NCI-H2227 (cell line): Measurements from ENCODE around the gene ASGR1.
A peak's percentile ranks its signal among the peaks of the same experiment; 100 is the strongest.
"Not testable (repeated sequence)": the region's sequence is repeated elsewhere in the genome, so short reads cannot be mapped to it uniquely, and the experiment has no call there.

Experiments
- DNase-seq: peaks from one replicate; lab custom pipeline; 2025; ENCODE audit not compliant: unreplicated experiment; lab: John Stamatoyannopoulos, UW

The ASGR1 gene

GRCh38 chr17:7191069-7191468 is 11.9 kb upstream of the ASGR1 start:
- no peak for DNase-seq

DNA sequence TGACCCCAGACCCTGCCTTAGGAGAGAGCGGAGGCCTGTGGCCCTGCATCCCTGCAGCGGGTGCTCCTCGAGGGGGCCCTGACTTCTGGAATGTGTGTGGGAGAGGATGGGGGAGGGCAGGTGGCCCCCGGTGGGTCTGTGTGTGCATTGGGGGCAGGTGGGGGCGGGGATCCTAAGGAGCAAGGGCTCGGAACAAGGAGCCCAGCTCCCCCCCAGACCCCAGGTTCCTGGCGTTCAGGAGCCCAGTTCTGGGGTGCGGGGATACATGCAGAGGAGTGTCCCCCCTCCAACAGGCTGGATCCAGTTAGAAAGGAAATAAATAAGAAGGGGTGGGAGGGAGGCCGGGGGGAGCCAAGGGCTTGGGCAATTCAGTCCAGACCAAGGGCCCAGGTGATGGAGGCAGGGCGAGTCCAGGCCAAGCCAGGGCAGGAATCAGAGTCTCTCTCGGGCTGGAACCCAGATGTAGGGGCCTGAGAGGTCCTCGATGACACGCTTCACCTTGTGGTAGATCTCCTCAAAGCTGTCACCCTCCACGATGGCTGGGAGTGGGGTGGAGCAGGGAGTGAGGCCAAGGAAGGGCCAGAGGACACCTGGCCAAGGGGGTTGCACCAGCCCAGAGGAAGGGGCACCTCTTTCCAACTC is 11.2 kb upstream of the ASGR1 start:
- DNase-seq = no peak

DNA sequence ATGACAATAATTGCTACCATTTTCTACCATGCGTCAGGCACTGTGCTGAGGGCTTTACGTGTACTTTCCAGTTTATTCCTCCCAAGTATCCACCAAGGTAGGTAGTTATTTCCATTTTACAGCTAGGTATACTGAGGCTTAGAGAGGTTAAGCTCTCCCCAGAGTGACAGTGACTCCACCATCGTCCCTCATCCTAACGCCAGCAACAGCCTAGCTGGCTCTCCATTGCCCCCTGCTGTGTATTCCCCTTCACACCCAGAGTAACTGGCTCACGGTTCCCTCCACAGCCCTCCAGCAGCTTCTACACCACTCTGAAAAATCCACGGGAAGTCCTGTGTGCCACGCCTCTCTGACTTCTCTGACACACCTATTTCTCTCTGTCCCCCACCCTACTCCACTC is 7.1 kb upstream of the ASGR1 start:
- DNase-seq = no peak

DNA sequence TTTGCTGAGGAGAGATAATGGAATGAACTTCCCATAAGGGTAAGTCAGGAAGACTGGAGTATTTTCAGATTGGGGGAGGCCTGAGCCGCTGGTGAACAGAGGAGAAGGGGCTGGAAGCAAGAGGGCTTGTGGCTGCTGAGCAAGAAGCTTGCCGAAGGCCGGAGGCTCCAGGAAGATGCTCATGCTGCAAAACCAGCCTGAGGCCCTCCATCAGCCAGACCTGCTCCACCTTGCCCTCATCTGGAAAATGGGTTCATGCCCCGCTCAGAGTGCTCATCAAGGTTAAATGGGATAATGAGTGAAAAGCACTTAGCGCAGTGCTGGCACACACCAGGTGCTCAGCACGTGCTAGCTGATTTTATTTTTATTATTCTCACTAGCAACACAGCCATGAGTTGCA is 5.5 kb upstream of the ASGR1 start:
- DNase-seq = no peak

DNA sequence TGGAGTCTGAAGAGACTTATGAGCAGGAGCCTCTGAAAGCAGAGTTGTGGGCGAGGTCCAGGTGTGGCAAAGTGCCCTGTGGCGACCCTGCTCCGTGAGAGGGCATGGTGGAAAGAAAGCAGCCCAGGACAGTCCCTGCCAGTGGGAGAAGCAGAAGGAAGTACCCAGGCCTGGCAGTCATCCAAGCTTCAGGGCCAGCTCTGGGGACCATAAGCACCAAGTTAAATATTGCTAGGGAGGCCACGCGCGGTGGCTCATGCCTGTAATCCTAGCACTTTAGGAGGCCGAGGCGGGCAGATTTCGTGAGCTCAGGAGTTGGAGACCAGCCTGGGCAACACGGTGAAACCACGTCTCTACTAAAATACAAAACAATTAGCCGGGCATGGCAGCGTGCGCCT is 4.9 kb upstream of the ASGR1 start:
- DNase-seq = peak; percentile 5

DNA sequence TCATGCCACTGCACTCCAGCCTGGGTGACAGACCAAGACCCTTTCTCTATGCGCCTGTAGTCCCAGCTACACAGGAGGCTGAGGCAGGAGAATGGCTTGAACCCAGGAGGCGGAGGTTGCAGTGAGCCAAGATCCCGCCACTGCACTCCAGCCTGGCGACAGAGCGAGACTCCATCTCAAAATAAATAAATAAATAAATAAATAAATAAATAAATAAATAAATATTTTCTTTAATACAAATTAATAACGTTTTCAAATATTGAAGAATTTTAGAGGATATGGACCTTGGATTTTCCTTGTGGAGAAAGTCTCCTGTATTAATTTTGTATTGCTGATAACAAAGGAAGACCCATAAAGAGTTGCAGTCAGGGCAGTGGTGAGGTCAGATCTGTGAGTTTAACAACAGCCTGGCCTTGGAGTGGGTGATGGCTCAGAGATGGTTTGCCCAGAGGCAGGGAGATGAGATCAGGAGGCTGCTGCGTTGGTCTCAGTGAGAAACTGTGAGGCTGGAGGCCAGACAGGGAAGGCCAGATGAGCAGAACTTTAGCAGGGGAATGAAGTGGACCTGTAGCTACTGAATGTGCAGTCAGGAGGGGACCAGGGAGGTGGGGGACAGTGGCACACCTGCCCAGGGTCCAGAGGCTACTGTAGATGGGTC is 4.4 kb upstream of the ASGR1 start:
- no peak for DNase-seq

- not testable (repeated sequence) for DNase-seq
Observed at GRCh38 chr17:7182101-7182500, 2.9 kb upstream of the ASGR1 start.

DNA sequence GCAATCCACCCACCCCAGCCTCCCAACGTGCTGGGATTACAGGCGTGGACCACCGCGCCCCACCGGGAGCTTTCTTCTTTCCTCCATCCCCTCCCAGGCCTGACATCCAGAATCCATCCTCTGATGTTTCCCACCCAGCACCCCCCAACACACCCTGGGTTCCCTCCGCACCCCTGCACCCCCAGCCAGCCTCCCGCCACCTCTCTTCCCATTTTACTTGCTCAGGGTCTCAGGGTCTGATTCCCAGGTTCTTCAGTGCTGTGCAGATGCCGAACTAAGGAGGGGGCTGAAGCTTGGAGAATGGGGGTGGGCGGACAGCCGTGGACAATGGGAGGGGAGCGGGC is 225 bp downstream of the ASGR1 start:
- DNase-seq = no peak

DNA sequence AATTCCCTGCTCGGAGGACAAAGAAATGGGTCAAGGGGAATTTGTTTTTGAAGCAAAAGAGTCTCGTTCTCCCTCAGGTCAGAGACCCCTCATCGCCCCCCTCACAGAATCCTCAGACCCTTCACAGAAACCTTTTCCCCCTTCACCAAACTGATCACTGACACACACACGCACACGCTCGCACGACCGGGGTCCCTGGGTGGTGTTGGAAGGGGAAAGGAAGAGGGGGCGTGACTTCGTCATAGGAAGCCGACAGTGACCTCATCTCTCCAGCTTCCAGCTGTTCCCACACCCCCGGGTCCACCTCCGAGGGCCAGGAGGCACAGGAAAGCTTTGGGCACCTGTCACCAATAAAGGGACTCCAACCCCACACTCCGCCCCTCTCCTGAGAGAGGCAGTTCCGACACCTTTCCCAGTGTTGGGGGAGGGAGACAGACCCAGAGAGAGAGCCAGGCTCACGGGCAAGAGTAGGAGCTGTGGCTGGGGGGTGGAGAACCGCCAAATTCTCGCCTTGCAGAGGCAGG is 1.2 kb downstream of the ASGR1 start:
- peak; percentile 38 for DNase-seq

- peak; percentile 83 for DNase-seq
Observed at GRCh38 chr17:7177191-7177953, 1.8 kb downstream of the ASGR1 start.

- peak; percentile 22 for DNase-seq
Observed at GRCh38 chr17:7176841-7177190, 2.4 kb downstream of the ASGR1 start.

DNA sequence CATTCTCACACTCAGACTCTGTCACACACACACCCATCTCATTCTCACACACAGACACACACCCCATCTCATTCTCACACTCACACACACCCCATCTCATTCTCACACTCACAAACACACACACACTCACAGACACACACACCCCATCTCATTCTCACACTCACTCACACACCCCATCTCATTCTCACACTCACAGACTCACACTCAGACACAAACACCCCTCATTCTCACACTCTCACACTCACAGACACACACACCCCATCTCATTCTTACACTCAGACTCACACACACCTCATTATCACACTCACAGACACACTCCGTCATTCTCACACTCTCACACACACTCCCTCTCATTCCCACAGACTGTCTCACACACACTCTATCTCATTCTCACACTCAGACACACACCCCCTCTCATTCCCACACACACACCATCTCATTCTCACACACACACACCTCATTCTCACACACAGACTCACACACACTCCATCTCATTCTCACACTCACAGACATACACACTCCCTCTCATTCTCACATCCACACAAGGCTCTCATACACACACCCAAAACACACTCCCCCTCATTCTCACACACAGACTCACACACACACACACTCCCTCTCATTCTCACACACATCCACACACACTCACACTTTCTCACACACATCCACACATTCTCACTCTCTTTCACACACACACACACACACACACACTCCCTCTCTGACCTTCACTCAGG is 2.9 kb downstream of the ASGR1 start:
- DNase-seq = no peak

GRCh38 chr17:7175330-7175733 is 3.8 kb downstream of the ASGR1 start:
- no peak for DNase-seq

GRCh38 chr17:7174603-7175326 is 4.4 kb downstream of the ASGR1 start:
- DNase-seq = no peak

DNA sequence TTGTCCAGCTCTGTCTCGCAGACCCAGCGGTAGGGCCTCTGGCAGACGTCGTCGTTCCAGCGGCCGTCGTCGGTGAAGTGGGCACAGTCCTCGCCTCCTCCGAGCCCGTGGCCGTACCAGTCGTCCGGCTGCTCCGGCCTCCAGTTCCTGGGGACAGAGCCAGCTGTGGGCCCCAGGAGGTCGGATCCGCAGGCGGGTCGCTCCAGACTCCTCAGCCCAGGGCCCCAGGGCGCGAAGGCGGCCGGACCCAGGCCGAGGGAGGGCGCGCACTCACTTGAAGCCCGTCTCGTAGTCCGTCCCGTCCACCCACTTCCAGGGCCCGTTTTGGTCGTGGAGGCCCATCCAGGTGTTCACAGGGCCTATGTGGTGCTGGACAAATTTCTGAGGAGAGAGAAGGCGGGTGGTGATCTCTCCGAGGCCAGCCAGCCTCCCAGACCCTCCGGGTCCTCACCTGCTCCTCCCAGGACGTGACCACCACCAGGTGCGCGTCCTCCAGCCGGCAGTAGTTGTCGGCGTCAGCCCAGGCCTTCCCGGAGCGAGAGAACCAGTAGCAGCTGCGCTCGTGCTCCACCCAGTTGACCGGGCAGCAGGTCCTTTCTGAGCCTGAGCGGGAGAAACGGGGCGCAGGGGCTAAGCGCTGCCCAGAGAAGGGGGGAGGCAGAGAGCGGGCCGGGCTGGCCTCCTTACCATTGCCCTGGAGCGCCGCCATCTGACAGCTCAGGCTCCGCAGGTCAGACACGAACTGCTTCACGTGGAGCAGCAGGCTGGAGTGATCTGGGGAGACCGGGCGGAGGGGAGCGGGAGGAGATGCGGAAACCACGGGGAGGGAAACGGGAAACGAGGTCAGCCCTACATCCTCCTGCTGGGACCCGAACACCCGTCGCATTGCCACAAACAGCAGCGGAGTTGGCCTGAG is 5.2 kb downstream of the ASGR1 start:
- DNase-seq = no peak

GRCh38 chr17:7172522-7173191 is 6.5 kb downstream of the ASGR1 start:
- DNase-seq = not testable (repeated sequence)

- DNase-seq = not testable (repeated sequence)
Observed at GRCh38 chr17:7169565-7169908, 9.6 kb downstream of the ASGR1 start.

DNA sequence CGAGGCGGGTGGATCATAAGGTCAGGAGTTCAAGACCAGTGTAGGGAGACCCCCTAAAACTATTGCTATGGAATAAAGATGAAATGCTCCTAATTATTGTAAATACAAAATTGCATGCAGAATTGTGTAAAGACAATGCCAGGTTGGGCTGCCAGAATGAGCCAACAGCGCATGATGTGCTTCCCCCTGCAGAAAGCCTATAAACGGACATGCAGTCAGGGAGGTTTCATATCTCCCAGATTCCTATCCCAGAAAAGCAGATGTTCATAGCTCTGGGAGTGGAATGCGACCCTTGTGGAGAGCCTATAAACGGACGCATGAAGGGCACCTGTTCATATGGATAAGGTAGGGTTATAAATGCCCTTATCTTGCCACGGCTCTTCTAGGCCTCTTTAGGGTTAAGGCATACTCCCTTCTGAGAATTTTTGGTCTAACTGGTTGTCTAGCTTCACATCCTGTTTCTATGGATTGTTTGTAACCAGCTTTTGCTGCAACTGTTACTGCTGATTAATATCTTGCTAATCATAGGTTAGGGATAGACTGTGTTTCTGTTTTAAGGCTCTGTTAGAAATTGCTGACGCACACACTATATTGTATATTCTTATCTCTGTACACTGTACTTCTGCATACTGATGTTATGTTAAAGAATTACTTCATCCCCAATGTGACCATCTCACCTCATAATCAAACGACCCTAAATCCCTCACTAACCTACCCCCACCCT is 10.2 kb downstream of the ASGR1 start:
- not testable (repeated sequence) for DNase-seq

- DNase-seq = no peak
Observed at GRCh38 chr17:7167832-7168231, 11.3 kb downstream of the ASGR1 start.
